HEK293T (cell line): Measurements from ENCODE around the gene KRT3.

Experiments
- BHLHE40 ChIP-seq: fragments of 450-650 bp; IDR thresholded peaks from 2 replicates; pipeline ENCODE4 v1.6.1; 2016; ENCODE audit warnings: mild to moderate bottlenecking, moderate library complexity, borderline replicate concordance
- FOXA1 ChIP-seq: fragments of 450-650 bp; IDR thresholded peaks from 2 replicates; pipeline ENCODE4 v1.6.1; 2016; ENCODE audit warnings: mild to moderate bottlenecking
- HDGF ChIP-seq: fragments of 450-650 bp; IDR thresholded peaks from 2 replicates; pipeline ENCODE4 v1.6.1; 2017; ENCODE audit warnings: antibody characterized with exemption, borderline replicate concordance
- LEF1 ChIP-seq: fragments of 450-650 bp; IDR thresholded peaks from 2 replicates; pipeline ENCODE4 v1.6.1; 2017; ENCODE audit warnings: mild to moderate bottlenecking, borderline replicate concordance
- SUZ12 ChIP-seq: fragments of 450-650 bp; IDR thresholded peaks from 2 replicates; pipeline ENCODE4 v1.6.1; 2016; ENCODE audit warnings: mild to moderate bottlenecking
- TARDBP ChIP-seq: fragments of 450-650 bp; IDR thresholded peaks from 2 replicates; pipeline ENCODE4 v1.6.1; 2016
- ZNF384 ChIP-seq: fragments of 450-650 bp; IDR thresholded peaks from 2 replicates; pipeline ENCODE4 v1.6.1; 2016
- TF ChIP-seq, protein P1 (sequence below): fragments of 450-650 bp; IDR thresholded peaks from 2 replicates; pipeline ENCODE4 v1.6.1; 2016

GRCh38 chr12:52778833-52779232 is 17.1 kb downstream of the KRT3 start:
- TF ChIP-seq SUZ12 (no peak), HDGF (no peak), ZNF384 (no peak), BHLHE40 (no peak), TARDBP (no peak), FOXA1 (no peak), LEF1 (no peak)
- TF ChIP-seq, protein P1, sequence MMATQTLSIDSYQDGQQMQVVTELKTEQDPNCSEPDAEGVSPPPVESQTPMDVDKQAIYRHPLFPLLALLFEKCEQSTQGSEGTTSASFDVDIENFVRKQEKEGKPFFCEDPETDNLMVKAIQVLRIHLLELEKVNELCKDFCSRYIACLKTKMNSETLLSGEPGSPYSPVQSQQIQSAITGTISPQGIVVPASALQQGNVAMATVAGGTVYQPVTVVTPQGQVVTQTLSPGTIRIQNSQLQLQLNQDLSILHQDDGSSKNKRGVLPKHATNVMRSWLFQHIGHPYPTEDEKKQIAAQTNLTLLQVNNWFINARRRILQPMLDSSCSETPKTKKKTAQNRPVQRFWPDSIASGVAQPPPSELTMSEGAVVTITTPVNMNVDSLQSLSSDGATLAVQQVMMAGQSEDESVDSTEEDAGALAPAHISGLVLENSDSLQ = no peak
